ENCODE measurements around the gene KASH5.
"Not testable (repeated sequence)": the region's sequence is repeated elsewhere in the genome, so short reads cannot be mapped to it uniquely, and the experiment has no call there.

The KASH5 gene

GRCh38 chr19:49458567-49458903, 70.5 kb downstream of the KASH5 start:
- 0 out of 2 replicates have a peak, but pooled peaks cover 6% of the 10 kb centered on the region for H3K4me1 ChIP-seq (ENCODE audit: control insufficient read depth, insufficient read depth, low read length)
- H3K36me3 ChIP-seq (ENCODE audit: control insufficient read depth in 2 of 2, insufficient read depth in 1 of 2, low read length in 2 of 2): peaks cover 12 to 19% of the 10 kb centered on the region in 2 experiments
- H3K27ac ChIP-seq (ENCODE audit: extremely low read depth, low read depth, low read length): no peak overlapping the region
- no peak overlapping the region for H3K4me3 ChIP-seq (ENCODE audit: low read depth, low read length)
- H3K9me3 ChIP-seq (ENCODE audit: control insufficient read depth, insufficient read depth, low read depth, low read length): no peaks in the 10 kb centered on the region
- TF ChIP-seq SP7 (tag by site-specific recombination; IDR thresholded peaks at IDR 0.05): no peak
- 0 out of 2 replicates have a peak, but pooled peaks have one; percentile 7 for TF ChIP-seq ZNF398 (tag by site-specific recombination; IDR thresholded peaks at IDR 0.05)
- TF ChIP-seq INSM2 (tag by site-specific recombination; IDR thresholded peaks at IDR 0.05): no peak
- ChIA-PET CTCF (interaction anchor here (0.6 to 4.3 kb wide), 7 partner anchors 15 to 260 kb away, joined by 3 to 24 read pairs (median 4); partner anchors contain the start of gene FLT3LG), POLR2A (interaction anchor here (1.0 kb wide), 1 partner anchor 15 kb away, joined by 3 read pairs; the partner anchor contains the start of gene FLT3LG)

GRCh38 chr19:49459388-49459787, 71.3 kb downstream of the KASH5 start:
- TF ChIP-seq ZNF658 (tag by site-specific recombination; IDR thresholded peaks at IDR 0.05): no peak
- 0 out of 2 replicates have a peak, but pooled peaks have one; percentile 22 for TF ChIP-seq ZBTB20 (tag by site-specific recombination; IDR thresholded peaks at IDR 0.05)
- ChIA-PET CTCF (interaction anchor here (1.0 to 4.3 kb wide), 4 partner anchors 11 to 22 kb away, joined by 3 to 24 read pairs (median 6); partner anchors contain the start of gene FLT3LG), POLR2A (no interaction called here)
- Histone ChIP-seq H3K36me3 (ENCODE audit: control insufficient read depth in 2 of 2, insufficient read depth in 1 of 2, low read length in 2 of 2) (peaks cover 12 to 19% of the 10 kb centered on the region in 2 experiments), H3K4me3 (ENCODE audit: low read depth, low read length) (no peak overlapping the region), H3K27ac (ENCODE audit: extremely low read depth, low read depth, low read length) (0 out of 2 replicates have a peak overlapping the region, but pooled peaks have one; percentile 17), H3K9me3 (ENCODE audit: control insufficient read depth, insufficient read depth, low read depth, low read length) (no peaks in the 10 kb centered on the region), H3K4me1 (ENCODE audit: control insufficient read depth, insufficient read depth, low read length) (no peaks in the 10 kb centered on the region)

GRCh38 chr19:49461130-49461529, 73.1 kb downstream of the KASH5 start:
- H3K27ac ChIP-seq (ENCODE audit: extremely low read depth, low read depth, low read length); CTCF ChIA-PET: not testable (repeated sequence)
- POLR2A ChIA-PET: interaction anchor here (0.6 kb wide), 1 partner anchor 144 kb away, joined by 3 read pairs; no protein-coding TSS in a partner anchor

GRCh38 chr19:49461656-49462055, 73.6 kb downstream of the KASH5 start:
- H3K27ac ChIP-seq (ENCODE audit: extremely low read depth, low read depth, low read length): no peak overlapping the region
- H3K4me1 ChIP-seq (ENCODE audit: control insufficient read depth, insufficient read depth, low read length): no peaks in the 10 kb centered on the region
- CTCF ChIA-PET: no interaction called here
- H3K4me3 ChIP-seq (ENCODE audit: low read depth, low read length): no peak overlapping the region
- POLR2A ChIA-PET: no interaction called here
- H3K9me3 ChIP-seq (ENCODE audit: control insufficient read depth, insufficient read depth, low read depth, low read length): no peaks in the 10 kb centered on the region
- H3K36me3 ChIP-seq (ENCODE audit: control insufficient read depth in 2 of 2, insufficient read depth in 1 of 2, low read length in 2 of 2): peaks cover 12 to 17% of the 10 kb centered on the region in 2 experiments; a peak in 2 of 3 replicates
- TF ChIP-seq ZNF473 (tag by site-specific recombination; IDR thresholded peaks at IDR 0.05) (no peak), ZNF426 (tag by site-specific recombination; IDR thresholded peaks at IDR 0.05) (no peak), ZBTB44 (tag by site-specific recombination; IDR thresholded peaks at IDR 0.05) (no peak), ZNF704 (tag by site-specific recombination; IDR thresholded peaks at IDR 0.05) (no peak), ZNF311 (tag by site-specific recombination; IDR thresholded peaks at IDR 0.05; ENCODE audit: borderline replicate concordance) (no peak), ZBTB11 (tag by site-specific recombination; conservative IDR thresholded peaks at IDR 0.05; ENCODE audit: low read depth) (no peak), ZNF777 (tag by site-specific recombination; IDR thresholded peaks at IDR 0.05; ENCODE audit: borderline replicate concordance) (no peak), ZNF362 (tag by site-specific recombination; IDR thresholded peaks at IDR 0.05) (no peak)

More at GRCh38 chr19:49461130-49461529, 73.1 kb downstream of the KASH5 start:
- not testable (repeated sequence) for H3K9me3 ChIP-seq (ENCODE audit: control insufficient read depth, insufficient read depth, low read depth, low read length); H3K4me1 ChIP-seq (ENCODE audit: control insufficient read depth, insufficient read depth, low read length); H3K4me3 ChIP-seq (ENCODE audit: low read depth, low read length)
- H3K36me3 ChIP-seq (ENCODE audit: control insufficient read depth in 2 of 2, insufficient read depth in 1 of 2, low read length in 2 of 2): peaks cover 17% of the 10 kb centered on the region in 2 experiments

All from HEK293 (cell line).